ENCODE data around the gene FIZ1.

The FIZ1 gene, protein sequence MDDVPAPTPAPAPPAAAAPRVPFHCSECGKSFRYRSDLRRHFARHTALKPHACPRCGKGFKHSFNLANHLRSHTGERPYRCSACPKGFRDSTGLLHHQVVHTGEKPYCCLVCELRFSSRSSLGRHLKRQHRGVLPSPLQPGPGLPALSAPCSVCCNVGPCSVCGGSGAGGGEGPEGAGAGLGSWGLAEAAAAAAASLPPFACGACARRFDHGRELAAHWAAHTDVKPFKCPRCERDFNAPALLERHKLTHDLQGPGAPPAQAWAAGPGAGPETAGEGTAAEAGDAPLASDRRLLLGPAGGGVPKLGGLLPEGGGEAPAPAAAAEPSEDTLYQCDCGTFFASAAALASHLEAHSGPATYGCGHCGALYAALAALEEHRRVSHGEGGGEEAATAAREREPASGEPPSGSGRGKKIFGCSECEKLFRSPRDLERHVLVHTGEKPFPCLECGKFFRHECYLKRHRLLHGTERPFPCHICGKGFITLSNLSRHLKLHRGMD

GRCh38 chr19:55599468-55599841, at the start of gene FIZ1:
FIZ1 (minus strand) TSS chr19:55599517; CDS start chr19:55597865, 1,652 bp downstream.
- H3K27me3 Mint-ChIP-seq: no peaks in the 10 kb centered on the region
- H3K4me1 Mint-ChIP-seq: peaks cover 28% of the 10 kb centered on the region
- H3K36me3 Mint-ChIP-seq (ENCODE audit: insufficient read depth): peaks cover 11% of the 10 kb centered on the region
- no peaks in the 10 kb centered on the region for H3K9me3 Mint-ChIP-seq
- peak within 1 kb of the TSS; percentile 91 for H3K27ac Mint-ChIP-seq (ENCODE audit: low read depth)
- ATAC-seq (replicated peaks; ENCODE audit: extremely low read depth, poor library complexity, severe bottlenecking): peak; percentile 83
- peak within 1 kb of the TSS; percentile 94 for H3K4me3 Mint-ChIP-seq
- DNase-seq (ENCODE audit: low spot score in 2 of 2): peak; percentile 90 to 94

DNA sequence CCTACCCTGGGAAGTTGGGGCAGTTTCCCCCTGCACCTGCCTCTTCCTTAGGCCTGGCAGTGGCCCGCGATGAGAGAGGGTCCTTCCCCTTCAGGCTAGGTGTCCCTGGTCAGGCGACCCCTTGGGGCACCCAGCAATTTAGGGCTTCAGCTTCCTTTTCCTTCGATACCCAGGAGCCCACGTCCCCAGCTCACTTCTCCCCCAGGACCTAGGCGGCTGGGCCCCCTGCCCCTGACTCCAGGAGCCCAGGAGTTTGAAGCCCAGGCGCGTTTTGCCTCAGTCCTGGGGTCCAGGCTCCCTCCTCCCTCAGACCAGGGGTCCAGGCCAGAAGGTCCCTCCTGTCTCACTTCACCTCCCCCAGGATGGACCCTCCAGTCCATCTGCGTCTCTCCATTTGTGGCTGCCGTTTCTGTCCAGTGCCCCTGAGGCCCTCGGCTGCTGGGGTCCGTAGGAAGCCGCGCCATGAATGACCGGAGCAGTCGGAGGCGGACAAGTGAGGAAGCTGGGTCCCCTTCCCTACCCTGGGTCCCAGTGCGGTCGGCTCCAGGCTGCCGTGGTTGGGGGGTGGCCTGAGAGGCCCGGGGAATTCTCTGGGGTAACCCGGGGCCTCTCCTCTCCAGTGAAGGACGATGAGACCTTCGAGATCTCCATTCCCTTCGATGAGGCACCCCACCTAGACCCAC, 49.4 kb upstream of the FIZ1 start:
- Mint-ChIP-seq H3K9me3 (no peaks in the 10 kb centered on the region), H3K4me3 (peak overlapping the region; percentile 69), H3K36me3 (ENCODE audit: insufficient read depth) (peaks cover 18% of the 10 kb centered on the region), H3K27me3 (peaks cover 15% of the 10 kb centered on the region), H3K4me1 (peaks cover 31% of the 10 kb centered on the region), H3K27ac (ENCODE audit: low read depth) (no peak overlapping the region)
- DNase-seq (ENCODE audit: low spot score in 2 of 2) (no peak), ATAC-seq (replicated peaks; ENCODE audit: extremely low read depth, poor library complexity, severe bottlenecking) (no peak)

- Mint-ChIP-seq H3K27ac (ENCODE audit: low read depth) (no peak within 1 kb of the TSS), H3K36me3 (ENCODE audit: insufficient read depth) (peaks cover 18% of the 10 kb centered on the region), H3K27me3 (peaks cover 15% of the 10 kb centered on the region), H3K4me1 (peaks cover 39% of the 10 kb centered on the region), H3K4me3 (peak within 1 kb of the TSS; percentile 69), H3K9me3 (no peaks in the 10 kb centered on the region)
- DNase-seq (ENCODE audit: low spot score in 2 of 2): no peak
- no peak for ATAC-seq (replicated peaks; ENCODE audit: extremely low read depth, poor library complexity, severe bottlenecking)
Measured at GRCh38 chr19:55647732-55648584, 48.6 kb upstream of the FIZ1 start, which contains the start of gene CCDC106. CCDC106 (plus strand) TSS chr19:55648212; CDS start chr19:55649047, 835 bp downstream.

DNA sequence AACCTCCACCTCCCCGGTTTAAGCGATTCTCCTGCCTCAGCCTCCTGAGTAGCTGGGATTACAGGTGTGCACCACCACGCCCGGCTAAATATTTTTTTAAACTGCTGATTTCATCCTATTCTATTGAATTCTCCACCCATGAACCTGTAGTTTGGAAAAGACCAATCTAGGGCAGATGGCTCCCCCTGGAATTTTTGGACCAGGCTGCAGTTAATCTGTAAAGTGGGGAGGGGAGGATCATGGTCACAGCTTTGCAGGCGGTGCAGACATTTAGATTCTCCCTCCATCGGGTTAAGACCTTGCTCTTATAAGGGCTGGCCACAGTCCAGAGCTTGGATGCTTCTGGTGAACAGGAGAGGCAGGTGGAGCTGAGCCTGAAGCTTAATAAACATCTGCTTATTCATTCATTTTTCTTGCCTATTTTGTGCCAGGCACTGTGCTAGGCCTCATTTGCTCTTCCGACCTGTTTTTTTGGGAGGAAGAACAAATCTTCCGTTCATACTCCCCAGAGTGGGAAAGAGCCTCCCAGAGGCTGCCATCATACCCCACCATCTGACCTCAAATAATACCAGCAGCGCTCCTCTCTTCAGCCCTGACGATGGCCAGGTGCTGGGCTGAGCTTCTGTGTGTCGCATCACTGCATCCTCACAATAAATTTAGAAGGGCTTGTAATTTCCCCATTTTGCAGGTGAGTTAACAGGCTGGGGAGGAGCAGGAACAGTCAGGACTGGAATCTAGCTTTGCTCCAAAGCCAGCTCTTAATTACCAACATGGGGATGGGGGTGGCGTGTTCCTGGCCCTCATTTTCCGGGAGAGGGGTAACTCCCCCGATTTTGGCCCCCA, 47.8 kb upstream of the FIZ1 start:
- DNase-seq (ENCODE audit: low spot score in 2 of 2) (no peak), ATAC-seq (replicated peaks; ENCODE audit: extremely low read depth, poor library complexity, severe bottlenecking) (no peak)
- Mint-ChIP-seq H3K4me3 (peak overlapping the region; percentile 69), H3K27me3 (peaks cover 15% of the 10 kb centered on the region), H3K4me1 (peaks cover 44% of the 10 kb centered on the region), H3K27ac (ENCODE audit: low read depth) (no peak overlapping the region), H3K9me3 (no peaks in the 10 kb centered on the region), H3K36me3 (ENCODE audit: insufficient read depth) (peaks cover 19% of the 10 kb centered on the region)

- DNase-seq (ENCODE audit: low spot score in 2 of 2): no peak
- Mint-ChIP-seq H3K9me3 (no peaks in the 10 kb centered on the region), H3K4me1 (peaks cover 55% of the 10 kb centered on the region), H3K27ac (ENCODE audit: low read depth) (no peak overlapping the region), H3K36me3 (ENCODE audit: insufficient read depth) (peaks cover 26% of the 10 kb centered on the region), H3K27me3 (peaks cover 15% of the 10 kb centered on the region), H3K4me3 (no peak overlapping the region)
- no peak for ATAC-seq (replicated peaks; ENCODE audit: extremely low read depth, poor library complexity, severe bottlenecking)
Measured at GRCh38 chr19:55645512-55645881, 46.2 kb upstream of the FIZ1 start.

- peak overlapping the region; percentile 90 for H3K4me3 Mint-ChIP-seq
- H3K27ac Mint-ChIP-seq (ENCODE audit: low read depth): no peak overlapping the region
- H3K27me3 Mint-ChIP-seq: peaks cover 14% of the 10 kb centered on the region
- peaks cover 56% of the 10 kb centered on the region for H3K4me1 Mint-ChIP-seq
- DNase-seq (ENCODE audit: low spot score in 2 of 2) (no peak), ATAC-seq (replicated peaks; ENCODE audit: extremely low read depth, poor library complexity, severe bottlenecking) (no peak)
- no peaks in the 10 kb centered on the region for H3K9me3 Mint-ChIP-seq
- H3K36me3 Mint-ChIP-seq (ENCODE audit: insufficient read depth): peaks cover 30% of the 10 kb centered on the region
Measured at GRCh38 chr19:55644842-55645511, 45.7 kb upstream of the FIZ1 start.

DNA sequence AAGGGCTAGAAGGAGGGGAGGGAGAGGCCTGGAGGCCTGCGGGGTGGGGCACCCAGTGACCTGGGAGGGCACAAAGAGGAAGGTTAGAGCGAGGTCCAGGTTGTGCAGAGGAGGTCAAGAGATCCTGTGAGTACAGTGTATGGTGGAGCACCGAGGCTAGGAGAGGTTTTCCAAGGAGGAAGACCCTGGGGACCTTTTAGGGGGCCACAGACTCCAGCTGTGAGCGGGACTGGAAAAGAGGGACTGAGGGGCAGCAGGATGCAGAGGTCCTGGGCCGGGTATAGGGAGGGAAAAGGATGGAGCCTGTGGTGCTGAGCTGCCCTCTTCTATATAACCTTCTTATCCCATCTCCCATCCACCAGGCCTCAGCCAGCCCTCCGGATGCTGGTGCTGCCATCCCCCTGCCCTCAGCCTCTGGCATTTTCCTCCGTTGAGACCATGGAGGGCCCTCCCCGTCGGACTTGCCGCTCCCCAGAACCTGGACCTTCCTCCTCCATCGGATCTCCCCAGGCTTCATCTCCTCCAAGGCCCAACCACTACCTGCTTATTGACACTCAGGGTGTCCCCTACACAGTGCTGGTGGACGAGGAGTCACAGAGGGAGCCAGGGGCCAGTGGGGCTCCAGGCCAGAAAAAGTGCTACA, 45.0 kb upstream of the FIZ1 start:
- ATAC-seq (replicated peaks; ENCODE audit: extremely low read depth, poor library complexity, severe bottlenecking): no peak
- DNase-seq (ENCODE audit: low spot score in 2 of 2): no peak
- no peaks in the 10 kb centered on the region for H3K9me3 Mint-ChIP-seq
- peak overlapping the region; percentile 90 for H3K4me3 Mint-ChIP-seq
- H3K36me3 Mint-ChIP-seq (ENCODE audit: insufficient read depth): peaks cover 30% of the 10 kb centered on the region
- peaks cover 50% of the 10 kb centered on the region for H3K4me1 Mint-ChIP-seq
- H3K27ac Mint-ChIP-seq (ENCODE audit: low read depth): peak overlapping the region; percentile 84
- H3K27me3 Mint-ChIP-seq: peaks cover 7% of the 10 kb centered on the region

- H3K4me1 Mint-ChIP-seq: peaks cover 52% of the 10 kb centered on the region
- DNase-seq (ENCODE audit: low spot score in 2 of 2) (no peak), ATAC-seq (replicated peaks; ENCODE audit: extremely low read depth, poor library complexity, severe bottlenecking) (no peak)
- peaks cover 32% of the 10 kb centered on the region for H3K36me3 Mint-ChIP-seq (ENCODE audit: insufficient read depth)
- H3K27me3 Mint-ChIP-seq: peaks cover 2% of the 10 kb centered on the region
- peak overlapping the region; percentile 84 for H3K27ac Mint-ChIP-seq (ENCODE audit: low read depth)
- H3K4me3 Mint-ChIP-seq: peak overlapping the region; percentile 90
- H3K9me3 Mint-ChIP-seq: no peaks in the 10 kb centered on the region
Measured at GRCh38 chr19:55643887-55644176, 44.5 kb upstream of the FIZ1 start.

GRCh38 chr19:55643003-55643886, 43.9 kb upstream of the FIZ1 start, which contains the start of gene ZNF581:
ZNF581 (plus strand) TSS chr19:55643649; CDS start chr19:55644572, 923 bp downstream.
- Mint-ChIP-seq H3K9me3 (no peaks in the 10 kb centered on the region), H3K27me3 (no peaks in the 10 kb centered on the region), H3K4me1 (peaks cover 50% of the 10 kb centered on the region), H3K36me3 (ENCODE audit: insufficient read depth) (peaks cover 31% of the 10 kb centered on the region), H3K27ac (ENCODE audit: low read depth) (peak within 1 kb of the TSS; percentile 84), H3K4me3 (peak within 1 kb of the TSS; percentile 90)
- DNase-seq (ENCODE audit: low spot score in 2 of 2): peak; percentile 66
- peak; percentile 50 for ATAC-seq (replicated peaks; ENCODE audit: extremely low read depth, poor library complexity, severe bottlenecking)

GRCh38 chr19:55642153-55643002, 43.1 kb upstream of the FIZ1 start:
- H3K4me3 Mint-ChIP-seq: peak overlapping the region; percentile 90
- H3K27me3 Mint-ChIP-seq: no peaks in the 10 kb centered on the region
- no peak for DNase-seq (ENCODE audit: low spot score in 2 of 2)
- ATAC-seq (replicated peaks; ENCODE audit: extremely low read depth, poor library complexity, severe bottlenecking): no peak
- H3K36me3 Mint-ChIP-seq (ENCODE audit: insufficient read depth): peaks cover 34% of the 10 kb centered on the region
- peaks cover 54% of the 10 kb centered on the region for H3K4me1 Mint-ChIP-seq
- peak overlapping the region; percentile 84 for H3K27ac Mint-ChIP-seq (ENCODE audit: low read depth)
- no peaks in the 10 kb centered on the region for H3K9me3 Mint-ChIP-seq
